Adrenal gland (tissue), 5 donors: ENCODE data around the gene VSIG10.

Experiments
- CTCF ChIP-seq, 6 experiments: fragments of 450-650 bp in 4 of 6; fragments of 200-600 bp in 2 of 6; sonication (generic) in 1 of 6; IDR thresholded peaks; 1 replicate in 5 of 6; 2 replicates in 1 of 6; pipeline versions ENCODE4 v1.5.1 to v1.8.0; 2016 to 2021; ENCODE audit warnings: antibody characterized with exemption in 6 of 6, mild to moderate bottlenecking in 2 of 6, moderate library complexity in 1 of 6
- POLR2A ChIP-seq, 2 donors: fragments of 450-650 bp; IDR thresholded peaks; one replicate each; pipeline ENCODE4 v1.6.1; 2017; ENCODE audit warnings: antibody characterized with exemption in 2 of 2, mild to moderate bottlenecking in 2 of 2, moderate library complexity in 1 of 2
- donor health status: DM: no; HTN: no; CAD: no.

GRCh38 chr12:118135788-118136558, 32.2 kb upstream of the VSIG10 start, which contains the start of gene PEBP1:
- no peak for TF ChIP-seq CTCF (IDR thresholded peaks at IDR 0.05)
- peak; percentile 96 to 99 for TF ChIP-seq POLR2A (IDR thresholded peaks at IDR 0.05)
